Measurements from ENCODE around the gene PDE4C.
"Not testable (repeated sequence)": the region's sequence is repeated elsewhere in the genome, so short reads cannot be mapped to it uniquely, and the experiment has no call there.

The PDE4C gene

DNA sequence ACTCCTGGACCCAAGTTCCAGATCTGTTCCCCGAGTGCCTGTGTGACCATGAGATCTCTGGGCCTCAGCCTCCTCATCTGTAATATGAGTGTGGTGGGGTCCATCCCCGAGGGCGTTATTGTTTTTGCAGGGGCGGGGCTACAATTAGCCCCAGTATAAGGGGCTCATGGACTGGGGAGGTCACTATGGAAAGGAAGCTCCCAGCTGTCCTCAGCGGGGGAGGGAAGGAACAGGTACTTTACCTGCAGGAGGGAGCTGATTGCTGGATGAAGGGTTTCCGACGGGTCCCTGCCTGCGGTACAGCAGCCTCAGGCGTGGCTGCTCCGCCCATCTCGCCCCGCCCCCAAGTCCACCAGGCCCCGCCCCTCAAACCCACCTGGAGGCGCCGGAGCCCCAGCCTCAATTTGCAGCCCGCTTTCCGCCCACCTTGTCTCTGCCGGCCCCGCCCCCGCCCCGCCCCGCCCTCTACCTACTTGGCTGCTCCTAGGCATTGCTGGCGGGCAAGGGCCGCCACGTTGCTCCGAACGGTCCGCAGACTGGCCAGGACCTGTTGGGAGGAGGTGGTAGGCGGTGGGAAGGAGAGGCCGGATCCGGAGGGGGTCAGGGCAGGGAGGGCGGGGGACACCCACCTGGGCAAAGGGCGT, 5.5 kb downstream of the PDE4C start:
- DNase-seq: no peak

GRCh38 chr19:18219911-18220631, 6.2 kb downstream of the PDE4C start:
- no peak for DNase-seq

GRCh38 chr19:18218600-18218999, 7.6 kb downstream of the PDE4C start:
- DNase-seq: no peak

- DNase-seq: no peak
These were observed 8.1 kb downstream of the PDE4C start for GRCh38 chr19:18218159-18218558.

DNA sequence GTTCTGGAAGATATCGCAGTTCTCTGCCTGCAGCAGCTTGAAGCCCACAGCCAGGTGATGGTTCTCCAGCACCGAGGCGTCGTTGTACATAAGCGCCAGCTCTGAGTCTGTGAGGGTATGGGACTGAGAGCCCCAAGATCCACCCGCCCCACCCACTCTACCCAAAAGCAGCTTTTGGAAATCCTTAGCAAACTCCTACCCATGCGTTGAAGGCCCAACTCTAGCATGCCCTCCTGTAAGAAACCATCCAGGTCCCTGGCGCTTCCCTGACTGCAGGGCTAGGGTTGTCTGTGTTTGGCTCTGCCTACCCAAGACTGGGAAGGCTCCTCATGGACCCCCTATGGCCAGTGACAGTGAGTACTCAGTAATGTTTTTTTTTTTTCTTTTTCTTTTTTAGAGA, 9.4 kb downstream of the PDE4C start:
- no peak for DNase-seq

GRCh38 chr19:18214779-18215433, 11.3 kb downstream of the PDE4C start:
- no peak for DNase-seq

GRCh38 chr19:18211683-18212082, 14.6 kb downstream of the PDE4C start:
- no peak for DNase-seq

GRCh38 chr19:18209912-18210311, 16.3 kb downstream of the PDE4C start:
- not testable (repeated sequence) for DNase-seq

- peak; percentile 82 for DNase-seq
These were observed 17.9 kb downstream of the PDE4C start for GRCh38 chr19:18208098-18208951.

- no peak for DNase-seq
These were observed 20.2 kb downstream of the PDE4C start for GRCh38 chr19:18206018-18206417.

DNA sequence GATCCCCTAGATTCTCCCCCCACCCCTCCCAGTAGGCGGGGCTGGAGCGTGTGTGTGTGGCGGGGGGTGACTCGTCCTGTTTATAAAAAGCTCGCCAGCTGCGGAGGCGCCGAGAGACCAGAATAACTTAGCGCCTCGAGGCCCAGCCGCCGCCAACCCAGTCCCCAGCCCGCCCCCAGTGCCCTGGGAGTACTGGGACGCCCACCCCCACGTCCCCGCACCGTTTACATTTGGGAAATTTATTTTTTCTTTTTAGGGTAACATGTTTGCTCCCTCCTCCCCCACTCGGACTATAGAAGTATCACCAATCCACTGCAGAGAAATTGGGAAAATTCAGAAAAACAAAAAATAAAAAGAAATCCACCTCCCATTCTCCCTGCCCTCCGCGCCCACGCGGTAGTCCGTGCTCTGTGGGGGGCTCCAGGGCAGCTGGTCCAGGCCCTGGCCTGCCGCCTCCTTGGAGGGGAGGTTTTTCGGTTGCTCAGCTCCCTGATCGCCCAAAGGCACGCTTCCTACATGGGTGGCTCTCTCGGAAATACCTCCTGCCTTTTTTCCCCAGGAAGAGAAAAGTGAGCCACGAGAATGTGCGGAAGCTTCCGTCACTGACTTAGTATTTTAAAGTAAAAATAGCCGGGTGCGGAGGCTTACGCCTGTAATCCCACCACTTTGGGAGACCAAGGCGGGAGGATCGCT, 20.9 kb downstream of the PDE4C start:
- no peak for DNase-seq

DNA sequence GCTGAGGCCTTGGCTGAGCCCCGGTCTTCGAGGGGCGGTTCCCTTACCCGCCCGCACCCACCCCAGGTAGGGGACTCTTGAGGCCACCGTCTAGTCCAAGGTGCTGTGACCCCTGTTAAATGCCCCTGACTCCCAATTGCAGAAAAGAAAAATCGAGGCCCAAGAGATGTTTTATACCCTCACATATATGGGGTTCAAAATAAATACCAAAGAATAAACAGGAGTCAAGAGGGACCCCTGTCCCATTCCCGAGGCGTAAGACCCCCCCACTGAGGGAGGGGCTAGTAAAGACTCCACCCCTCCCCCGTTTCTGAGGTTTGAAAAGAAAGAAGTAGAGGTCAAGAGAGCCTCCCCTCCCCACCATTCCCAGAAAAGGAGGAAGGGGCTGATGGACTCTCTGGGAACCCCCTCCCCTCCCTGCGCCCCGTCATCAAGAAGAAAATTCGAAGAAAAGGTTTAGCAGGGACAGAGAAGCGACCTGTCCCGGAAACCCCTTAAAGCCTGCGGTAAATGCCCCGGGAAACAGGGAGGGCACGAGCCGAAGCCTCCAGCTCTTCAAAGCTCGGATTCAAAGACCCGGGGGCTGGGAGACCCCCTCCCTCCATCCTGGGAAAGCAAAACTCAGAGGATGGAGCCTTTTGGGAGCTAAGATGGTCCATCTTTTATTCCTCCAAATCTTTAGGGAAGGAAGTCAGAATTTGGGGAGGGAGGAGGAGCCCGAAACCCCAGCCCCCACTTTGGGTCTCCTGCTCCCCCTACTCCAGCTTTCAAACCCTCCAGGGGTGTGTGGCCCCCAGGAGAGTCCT, 21.6 kb downstream of the PDE4C start:
- peak; percentile 82 for DNase-seq

GRCh38 chr19:18203863-18204393, 22.3 kb downstream of the PDE4C start, which contains the start of gene RAB3A:
Gene RAB3A, minus strand, starts transcription at chr19:18204042. Its CDS starts 1,302 bp downstream, at chr19:18202740.
- peak; percentile 99 for DNase-seq

DNA sequence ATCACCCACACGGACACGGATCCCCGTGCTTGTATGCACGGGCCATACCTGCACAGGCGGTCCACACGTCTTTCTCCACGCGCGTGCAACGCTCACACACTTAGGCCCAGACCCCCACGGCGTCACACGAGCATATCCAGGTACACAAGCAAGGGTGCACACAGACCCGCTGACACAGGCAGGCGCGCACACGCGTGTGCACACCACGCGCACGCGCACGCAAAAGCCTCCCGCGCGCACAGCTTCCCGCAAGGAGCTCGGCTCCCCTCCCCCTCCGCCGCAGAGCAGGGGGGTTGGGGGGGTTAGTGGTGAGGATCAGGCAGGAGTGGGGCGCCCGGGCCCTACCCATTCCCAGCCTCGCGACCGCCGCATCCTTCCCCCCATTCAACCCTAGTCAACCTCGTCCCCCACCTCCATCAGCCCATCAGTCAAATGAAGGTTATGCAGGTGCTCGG, 22.8 kb downstream of the PDE4C start:
- no peak for DNase-seq

DNA sequence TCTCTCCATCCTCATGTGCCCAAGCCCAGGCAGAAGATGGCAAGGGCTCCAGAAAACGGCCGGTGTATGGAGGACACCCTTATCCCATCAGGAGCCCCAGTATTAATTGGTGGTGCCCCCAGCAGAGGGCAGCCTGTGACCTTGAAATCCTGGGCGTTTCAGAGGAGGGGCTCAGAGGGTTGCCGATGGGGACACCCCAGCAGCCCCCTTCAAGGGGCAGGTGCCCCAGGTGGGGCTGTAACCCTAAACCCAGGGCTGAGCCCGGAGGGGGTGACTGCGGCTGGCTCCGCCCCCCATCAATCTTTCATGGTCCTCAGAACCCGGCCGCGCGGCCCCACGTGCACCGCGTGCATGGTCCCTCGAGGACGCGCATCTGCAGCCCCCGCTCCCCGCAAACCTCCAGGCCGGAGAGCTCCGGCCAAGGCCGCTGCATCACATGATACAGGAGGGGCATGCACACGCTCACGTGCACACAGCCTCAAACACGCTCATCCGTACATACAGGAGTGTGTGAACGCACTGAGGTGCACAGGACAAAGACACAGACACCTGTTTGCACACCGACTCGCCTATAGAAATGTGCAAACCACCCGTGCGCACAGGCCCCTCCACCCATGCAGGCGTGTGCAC, 23.3 kb downstream of the PDE4C start:
- peak; percentile 73 for DNase-seq

- DNase-seq: no peak
These were observed 23.9 kb downstream of the PDE4C start for GRCh38 chr19:18202397-18202777.

DNA sequence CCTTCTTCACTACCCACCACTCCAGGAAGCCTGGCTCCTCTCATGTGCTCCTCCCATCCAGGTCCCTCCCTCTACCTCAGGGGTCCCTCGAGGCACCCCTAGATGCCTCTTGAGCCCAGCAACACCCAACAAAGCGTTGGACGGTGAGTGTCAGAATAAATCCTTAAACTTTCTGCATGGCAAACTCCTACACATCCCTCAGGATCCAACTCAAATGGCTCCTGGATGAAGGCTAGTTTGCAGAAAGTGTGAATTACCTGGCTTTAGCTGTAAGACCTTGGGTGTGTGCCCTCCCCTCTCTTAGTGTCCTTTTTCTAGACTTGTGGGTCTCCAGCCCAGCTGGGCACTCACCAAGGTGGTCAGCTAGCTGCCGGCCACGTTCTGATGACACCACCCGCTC, 27.9 kb downstream of the PDE4C start:
- no peak for DNase-seq

- no peak for DNase-seq
These were observed 28.3 kb downstream of the PDE4C start for GRCh38 chr19:18197941-18198340.

GRCh38 chr19:18197306-18197705, 28.9 kb downstream of the PDE4C start:
- DNase-seq: no peak

DNA sequence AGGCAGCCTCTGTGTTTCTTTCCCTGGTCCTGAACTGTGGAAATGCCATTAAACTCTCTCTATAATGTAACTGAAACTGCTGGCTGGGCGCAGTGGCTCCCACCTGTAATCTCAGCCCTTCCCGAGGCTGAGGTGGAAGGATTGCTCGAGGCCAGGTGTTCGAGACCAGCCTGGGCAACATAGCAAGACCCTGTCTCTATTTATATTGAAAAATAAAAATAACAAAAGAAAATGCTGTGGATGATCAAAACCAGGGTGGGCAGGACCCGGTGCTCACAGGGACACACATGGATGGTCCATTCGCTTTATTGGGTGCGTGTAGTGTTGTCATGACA, 29.8 kb downstream of the PDE4C start:
- DNase-seq: no peak
